K562 (cell line): ENCODE results near the gene ASPDH. TPM values are rescaled to one million over a fixed set of nuclear protein-coding genes. Genes with fewer than 3 reads are reported as not detected.

Source experiments
- ATAC-seq: fragments of 200-7000 bp; cut with Tn5 transposase; 3 replicates; pipeline ENCODE4 v1.9.1; 2020; ENCODE audit warnings: moderate library complexity
- BruUV-seq: library from RNA; stranded (reverse); fragments of 400-500 nt; replicated peaks from 2 replicates; lab custom pipeline; 2021; lab: Mats Ljungman, UMichigan
- CTCF ChIA-PET: fragments of 300-600 bp; formaldehyde crosslinking; extraction: SDS; loops from one replicate; lab custom pipeline; 2021; ENCODE audit warnings: low intra/inter-chr PET ratio; lab: Yijun Ruan, JAX
- POLR2A ChIA-PET: fragments of 300-600, 350-650 bp; sonication (Branson Sonifier 250); formaldehyde crosslinking; extraction: SDS; loops from one replicate; lab custom pipeline; 2021; ENCODE audit warnings: antibody characterized with exemption, inconsistent platforms; lab: Yijun Ruan, JAX
- DNase-seq, 4 experiments: peaks; one replicate each; pipeline versions ENCODE4 v3.0.0 to v3.0.0-alpha.2; 2011 to 2018; ENCODE audit warnings: low spot score in 3 of 4, mixed read lengths in 3 of 4; ENCODE audit errors: extremely low read depth in 1 of 4
- FAIRE-seq: peaks from 2 replicates; lab custom pipeline; 2011; peaks lifted over from hg19 to GRCh38; lab: Jason Lieb, UNC
- H2AFZ ChIP-seq: 2 replicates; pipeline ENCODE4 v1.6.0; 2011; ENCODE audit warnings: low read depth, low read length, control low read depth, inconsistent platforms
- H3K27ac ChIP-seq: fragments of 200-600 bp; 3 replicates; pipeline ENCODE4 v1.8.0; 2011; ENCODE audit warnings: low read depth, mild to moderate bottlenecking, control low read depth, inconsistent platforms, low read length, moderate library complexity, mixed read lengths; ENCODE audit errors: extremely low read depth
- H3K27me3 ChIP-seq, 2 experiments: fragments of 300-600 bp in 1 of 2; 2 replicates in 1 of 2; 3 replicates in 1 of 2; pipeline versions ENCODE4 v1.6.0 to v1.8.0; 2011; ENCODE audit warnings: inconsistent platforms in 2 of 2, low read length in 2 of 2, mild to moderate bottlenecking in 1 of 2, mixed read lengths in 1 of 2, moderate library complexity in 1 of 2; ENCODE audit not compliant: control insufficient read depth in 2 of 2, insufficient read depth in 2 of 2
- H3K36me3 ChIP-seq: fragments of 300-600 bp; 3 replicates; pipeline ENCODE4 v1.8.0; 2011; ENCODE audit warnings: mild to moderate bottlenecking, low read length, inconsistent platforms; ENCODE audit not compliant: control insufficient read depth, insufficient read depth
- H3K4me1 ChIP-seq, 2 experiments: fragments of 200-600 bp in 1 of 2; replicated peaks in 1 of 2; 2 replicates in 1 of 2; 3 replicates in 1 of 2; pipeline versions ENCODE4 v1.5.1 to v1.8.0; 2011; ENCODE audit warnings: inconsistent platforms in 2 of 2, low read length in 2 of 2, mild to moderate bottlenecking in 1 of 2, mixed read lengths in 1 of 2, moderate library complexity in 1 of 2; ENCODE audit not compliant: control insufficient read depth in 2 of 2, insufficient read depth in 2 of 2
- H3K4me2 ChIP-seq: 2 replicates; pipeline ENCODE4 v1.6.1; 2011; ENCODE audit warnings: low read length, control low read depth, inconsistent platforms, mixed read lengths; ENCODE audit not compliant: insufficient read depth
- H3K4me3 ChIP-seq: fragments of 200-600 bp; sonication (generic), shearing (Covaris generic); 2 replicates; pipeline ENCODE4 v1.5.1; 2016; ENCODE audit warnings: control low read depth, inconsistent platforms
- H3K79me2 ChIP-seq: fragments of 200-600 bp; 3 replicates; pipeline ENCODE4 v1.8.0; 2011; ENCODE audit warnings: low read length, inconsistent platforms; ENCODE audit not compliant: control insufficient read depth, insufficient read depth
- H3K9ac ChIP-seq, 2 experiments: 2 replicates each; pipeline versions ENCODE4 v1.6.0 to v1.6.1; 2011; ENCODE audit warnings: low read depth in 2 of 2, low read length in 2 of 2, control low read depth in 1 of 2, inconsistent platforms in 1 of 2, mild to moderate bottlenecking in 1 of 2, mixed read lengths in 1 of 2; ENCODE audit not compliant: insufficient read depth in 1 of 2
- H3K9me1 ChIP-seq: one replicate; pipeline ENCODE4 v1.6.0; 2011; ENCODE audit warnings: inconsistent platforms, mild to moderate bottlenecking, low read length, moderate library complexity; ENCODE audit not compliant: control insufficient read depth, insufficient read depth
- H3K9me3 ChIP-seq: replicated peaks from 2 replicates; pipeline ENCODE4 v1.5.1; 2011; ENCODE audit warnings: low read depth, low read length, inconsistent platforms; ENCODE audit not compliant: control insufficient read depth, insufficient read depth
- H4K20me1 ChIP-seq: replicated peaks from 2 replicates; pipeline ENCODE4 v1.6.1; 2011; ENCODE audit warnings: low read length, inconsistent platforms, mixed read lengths; ENCODE audit not compliant: control insufficient read depth, insufficient read depth
- MAFK ChIP-seq: IDR thresholded peaks from 2 replicates; pipeline ENCODE4 v1.6.1; 2011; ENCODE audit warnings: low read length, improper control_type of control experiment
- RBFOX2 ChIP-seq: fragments of 200-400 bp; formaldehyde crosslinking; IDR thresholded peaks from 2 replicates; pipeline ENCODE4 v1.6.1; 2017; ENCODE audit warnings: low read depth, mild to moderate bottlenecking, low read length, moderate library complexity
- SRSF3 ChIP-seq: fragments of 200-400 bp; formaldehyde crosslinking; IDR thresholded peaks from 2 replicates; pipeline ENCODE4 v1.6.1; 2016; ENCODE audit warnings: mild to moderate bottlenecking, low read length, moderate library complexity; ENCODE audit not compliant: insufficient read depth
- THRA ChIP-seq: fragments of 450-650 bp; IDR thresholded peaks from 2 replicates; pipeline ENCODE4 v1.6.1; 2017; ENCODE audit warnings: mild to moderate bottlenecking, moderate library complexity
- ZSCAN29 ChIP-seq: fragments of 450-650 bp; IDR thresholded peaks from 2 replicates; pipeline ENCODE4 v1.6.1; 2017
- WGBS: fragments of 100-300 bp; shearing (Covaris generic); methylation state at CpG from one replicate; pipeline ENCODE4 v1.1.6; 2016; ENCODE audit warnings: low coverage, mixed read lengths; ENCODE audit not compliant: insufficient coverage; ENCODE audit errors: missing lambda C conversion rate; 5-methylcytosine and 5-hydroxymethylcytosine counted together
- in situ Hi-C: fragments of 300-500 bp; cut with MboI; formaldehyde crosslinking; loops from 4 replicates; pipeline ENCODE4 v1.15.0; 2018; ENCODE audit warnings: inconsistent platforms, mixed read lengths
- intact Hi-C: fragments of 100-400 bp; cut with micrococcal nuclease; formaldehyde crosslinking; loops from 2 replicates; pipeline ENCODE4 v1.14.2; 2022
- polyA plus RNA-seq, 8 experiments: library from polyadenylated mRNA; depleted of rRNA in 4 of 8; stranded (reverse) in 5 of 8; unstranded in 3 of 8; fragments of >200 nt; fragmentation: Nextera tagmentation in 2 of 8; fragmentation: Illumina TruSeq in 1 of 8; extraction: Ambion mirVana in 2 of 8; extraction: Trizol in 1 of 8; gene quantifications; 2 replicates each; pipeline versions ENCODE4 v1.2.1 to v1.2.3, GENCODE V29; 2011 to 2014; ENCODE audit warnings: inconsistent platforms in 1 of 8, missing spikeins in 1 of 8
- total RNA-seq, 7 experiments: library from RNA; depleted of rRNA in 6 of 7; stranded (reverse); fragments of >200 nt in 6 of 7; fragmentation: Illumina TruSeq in 2 of 7; extraction: Trizol in 2 of 7; gene quantifications; 2 replicates each; pipeline versions ENCODE4 v1.2.1 to v1.2.3, GENCODE V29; 2011 to 2021; ENCODE audit warnings: low replicate concordance in 1 of 7

The ASPDH gene
- total and polyA plus RNA-seq, 9 of the 15 experiments (the other 6 are each of a cell fraction or from before 2014, with no cell fraction given): not detected

- Histone ChIP-seq H3K4me1 (peaks cover 5 to 47% of the 10 kb centered on the region in 2 experiments; a peak in 4 of 5 replicates), H2AFZ (no peak overlapping the region), H3K27me3 (no peaks in the 10 kb centered on the region), H3K27ac (no peak overlapping the region), H3K4me3 (no peak overlapping the region), H4K20me1 (no peaks in the 10 kb centered on the region), H3K36me3 (no peaks in the 10 kb centered on the region), H3K9ac (no peak overlapping the region), H3K79me2 (no peaks in the 10 kb centered on the region; the same call in 2 of the 3 replicates), H3K9me1 (peaks cover 4% of the 10 kb centered on the region), H3K4me2 (no peak overlapping the region), H3K9me3 (no peaks in the 10 kb centered on the region)
- 88% methylated on average over 8 of the region's 8 CpGs for WGBS
- ChIA-PET CTCF (no interaction called here), POLR2A (no interaction called here)
- intact Hi-C loops: no loop called here
- no peak for FAIRE-seq
- no peak for ATAC-seq
- DNase-seq: no peak
- in situ Hi-C loops: no loop called here
- TF ChIP-seq RBFOX2: 0 out of 2 replicates have a peak, but pooled peaks have one; percentile 16
- no peak for TF ChIP-seq SRSF3
- TF ChIP-seq ZSCAN29: no peak
- BruUV-seq: no TSS peak
Measured at GRCh38 chr19:50507376-50507775, 6.3 kb downstream of the ASPDH start.

GRCh38 chr19:50506700-50507099 lies 7.0 kb downstream of the ASPDH start:
- Histone ChIP-seq H3K9me3 (no peaks in the 10 kb centered on the region), H3K4me3 (no peak overlapping the region), H2AFZ (no peak overlapping the region), H3K36me3 (no peaks in the 10 kb centered on the region), H4K20me1 (no peaks in the 10 kb centered on the region), H3K9ac (no peak overlapping the region), H3K27me3 (no peaks in the 10 kb centered on the region), H3K9me1 (peaks cover 4% of the 10 kb centered on the region), H3K4me1 (peaks cover 5 to 45% of the 10 kb centered on the region in 2 experiments; a peak in 4 of 5 replicates), H3K27ac (no peak overlapping the region), H3K79me2 (no peaks in the 10 kb centered on the region; the same call in 2 of the 3 replicates), H3K4me2 (no peak overlapping the region)
- ChIA-PET POLR2A (no interaction called here), CTCF (no interaction called here)
- ATAC-seq (no peak), DNase-seq (no peak), FAIRE-seq (no peak)
- in situ Hi-C loops (no loop called here), intact Hi-C loops (no loop called here)
- TF ChIP-seq THRA: no peak
- no peak for TF ChIP-seq MAFK
- WGBS: 67% methylated on average over 4 of the region's 10 CpGs
- no TSS peak for BruUV-seq
